SU-DHL-6 (cell line): ENCODE data around the gene UPF2.

Experiments used
- H2AFZ ChIP-seq: fragments of 200-600 bp; sonication (generic); 2 replicates; pipeline ENCODE4 v1.6.1; 2014; ENCODE audit warnings: low read depth, mild to moderate bottlenecking, moderate library complexity, mixed read lengths, antibody characterized with exemption, low read length; ENCODE audit not compliant: severe bottlenecking
- H3F3A ChIP-seq: fragments of 200-600 bp; shearing (Covaris generic); 2 replicates; pipeline ENCODE4 v1.6.0; 2016; ENCODE audit warnings: antibody characterized with exemption, mild to moderate bottlenecking; ENCODE audit not compliant: insufficient read depth
- H3K27ac ChIP-seq: fragments of 200-600 bp; sonication (generic); 2 replicates; pipeline ENCODE4 v1.5.1; 2016; ENCODE audit warnings: low read depth, mild to moderate bottlenecking, low read length, moderate library complexity, mixed read lengths
- H3K27me3 ChIP-seq: fragments of 200-600 bp; sonication (generic), shearing (Covaris generic); 2 replicates; pipeline ENCODE4 v1.6.0; 2014; ENCODE audit warnings: mild to moderate bottlenecking, low read length
- H3K36me3 ChIP-seq: fragments of 200-600 bp; sonication (generic); 2 replicates; pipeline ENCODE4 v1.6.1; 2014; ENCODE audit warnings: mild to moderate bottlenecking, low read length, mixed read lengths
- H3K4me2 ChIP-seq: fragments of 300-600, 200-600 bp; shearing (Covaris generic), sonication (generic); 2 replicates; pipeline ENCODE4 v1.6.0; 2014; ENCODE audit warnings: low read length, low read depth, mild to moderate bottlenecking; ENCODE audit not compliant: poor library complexity, severe bottlenecking
- H3K4me3 ChIP-seq: fragments of 200-600 bp; sonication (generic); 2 replicates; pipeline ENCODE4 v1.5.1; 2014; ENCODE audit warnings: antibody characterized with exemption, low read length, mild to moderate bottlenecking, mixed read lengths; ENCODE audit not compliant: insufficient read depth, poor library complexity, severe bottlenecking
- H3K79me2 ChIP-seq: fragments of 200-600 bp; sonication (generic); 2 replicates; pipeline ENCODE4 v1.6.1; 2014; ENCODE audit warnings: mild to moderate bottlenecking, low read length, moderate library complexity; ENCODE audit not compliant: insufficient read depth
- H3K9ac ChIP-seq: fragments of 200-600 bp; sonication (generic); 2 replicates; pipeline ENCODE4 v1.7.0; 2014; ENCODE audit warnings: mild to moderate bottlenecking, low read length
- H3K9me2 ChIP-seq: fragments of 200-600 bp; sonication (generic); replicated peaks from 2 replicates; pipeline ENCODE4 v1.6.1; 2014; ENCODE audit warnings: low read length; ENCODE audit not compliant: insufficient read depth
- H3K9me3 ChIP-seq: fragments of 200-600 bp; sonication (generic); 2 replicates; pipeline ENCODE4 v1.6.1; 2014; ENCODE audit warnings: low read length, mixed read lengths; ENCODE audit not compliant: insufficient read depth
- H4K20me1 ChIP-seq: fragments of 200-600 bp; sonication (generic); 2 replicates; pipeline ENCODE4 v1.6.1; 2014; ENCODE audit warnings: low read depth, mild to moderate bottlenecking, antibody characterized with exemption, low read length, moderate library complexity, mixed read lengths
- EZH2phosphoT487 ChIP-seq: fragments of 200-600 bp; sonication (generic), shearing (Covaris generic); conservative IDR thresholded peaks from 2 replicates; pipeline ENCODE4 v1.6.1; 2018; ENCODE audit warnings: mild to moderate bottlenecking, antibody characterized with exemption, low read length, moderate library complexity, mixed read lengths
- TF ChIP-seq, protein P1 (sequence below): fragments of 200-600 bp; sonication (generic); IDR thresholded peaks from one replicate; pipeline ENCODE4 v1.5.1; 2017; ENCODE audit warnings: antibody characterized with exemption, mild to moderate bottlenecking, low read length, moderate library complexity; ENCODE audit not compliant: insufficient read depth, poor library complexity, severe bottlenecking

The UPF2 gene

DNA sequence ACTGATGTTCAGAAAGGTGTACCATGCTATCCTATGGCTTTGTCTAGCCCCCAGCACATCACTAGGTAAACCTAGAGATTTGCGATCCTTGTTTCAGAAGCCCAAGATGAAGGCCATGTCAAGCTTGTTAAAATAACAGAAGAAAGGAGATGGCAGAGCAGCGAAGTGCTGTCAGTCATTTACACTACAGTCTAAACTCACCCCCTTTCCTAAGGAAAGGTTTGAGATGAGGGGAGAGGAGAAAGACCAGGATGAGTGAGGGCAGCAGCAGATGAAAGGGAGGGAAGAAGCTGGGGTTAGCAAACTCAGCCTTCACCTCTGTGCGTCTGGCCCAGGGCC is 144.6 kb downstream of the UPF2 start:
- H3K4me2 ChIP-seq = no peak overlapping the region
- H3K9ac ChIP-seq = no peak overlapping the region
- H3K27me3 ChIP-seq = no peaks in the 10 kb centered on the region
- no peaks in the 10 kb centered on the region for H3K36me3 ChIP-seq
- H3K79me2 ChIP-seq = no peaks in the 10 kb centered on the region
- H3K4me3 ChIP-seq = no peak overlapping the region
- no peaks in the 10 kb centered on the region for H4K20me1 ChIP-seq
- TF ChIP-seq EZH2phosphoT487 = no peak
- TF ChIP-seq, protein P1, sequence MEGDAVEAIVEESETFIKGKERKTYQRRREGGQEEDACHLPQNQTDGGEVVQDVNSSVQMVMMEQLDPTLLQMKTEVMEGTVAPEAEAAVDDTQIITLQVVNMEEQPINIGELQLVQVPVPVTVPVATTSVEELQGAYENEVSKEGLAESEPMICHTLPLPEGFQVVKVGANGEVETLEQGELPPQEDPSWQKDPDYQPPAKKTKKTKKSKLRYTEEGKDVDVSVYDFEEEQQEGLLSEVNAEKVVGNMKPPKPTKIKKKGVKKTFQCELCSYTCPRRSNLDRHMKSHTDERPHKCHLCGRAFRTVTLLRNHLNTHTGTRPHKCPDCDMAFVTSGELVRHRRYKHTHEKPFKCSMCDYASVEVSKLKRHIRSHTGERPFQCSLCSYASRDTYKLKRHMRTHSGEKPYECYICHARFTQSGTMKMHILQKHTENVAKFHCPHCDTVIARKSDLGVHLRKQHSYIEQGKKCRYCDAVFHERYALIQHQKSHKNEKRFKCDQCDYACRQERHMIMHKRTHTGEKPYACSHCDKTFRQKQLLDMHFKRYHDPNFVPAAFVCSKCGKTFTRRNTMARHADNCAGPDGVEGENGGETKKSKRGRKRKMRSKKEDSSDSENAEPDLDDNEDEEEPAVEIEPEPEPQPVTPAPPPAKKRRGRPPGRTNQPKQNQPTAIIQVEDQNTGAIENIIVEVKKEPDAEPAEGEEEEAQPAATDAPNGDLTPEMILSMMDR = no peak
- H3K9me3 ChIP-seq = no peaks in the 10 kb centered on the region
- no peaks in the 10 kb centered on the region for H3F3A ChIP-seq
- no peak overlapping the region for H2AFZ ChIP-seq
- no peaks in the 10 kb centered on the region for H3K9me2 ChIP-seq
- no peak overlapping the region for H3K27ac ChIP-seq

- Histone ChIP-seq H3K9me3 (no peaks in the 10 kb centered on the region), H3K36me3 (no peaks in the 10 kb centered on the region), H3F3A (no peaks in the 10 kb centered on the region), H3K9me2 (no peaks in the 10 kb centered on the region), H2AFZ (no peak overlapping the region), H3K79me2 (no peaks in the 10 kb centered on the region), H3K27me3 (no peaks in the 10 kb centered on the region), H3K9ac (no peak overlapping the region), H3K27ac (no peak overlapping the region), H3K4me2 (no peak overlapping the region), H3K4me3 (no peak overlapping the region), H4K20me1 (no peaks in the 10 kb centered on the region)
- TF ChIP-seq EZH2phosphoT487 = no peak
- TF ChIP-seq, protein P1 = no peak
These were observed 145.9 kb downstream of the UPF2 start for GRCh38 chr10:11896549-11897200.

- H3K4me2 ChIP-seq = no peak overlapping the region
- H3K9me2 ChIP-seq = no peaks in the 10 kb centered on the region
- H3K79me2 ChIP-seq = no peaks in the 10 kb centered on the region
- no peaks in the 10 kb centered on the region for H3K27me3 ChIP-seq
- no peaks in the 10 kb centered on the region for H3K9me3 ChIP-seq
- no peak overlapping the region for H3K4me3 ChIP-seq
- H2AFZ ChIP-seq = no peak overlapping the region
- H3K9ac ChIP-seq = no peak overlapping the region
- no peaks in the 10 kb centered on the region for H3F3A ChIP-seq
- no peak overlapping the region for H3K27ac ChIP-seq
- H3K36me3 ChIP-seq = no peaks in the 10 kb centered on the region
- TF ChIP-seq, protein P1 = no peak
- no peak for TF ChIP-seq EZH2phosphoT487
- H4K20me1 ChIP-seq = no peaks in the 10 kb centered on the region
These were observed 147.0 kb downstream of the UPF2 start for GRCh38 chr10:11895598-11895997.
